ENCODE measurements around the gene CASKIN2. TPM values are rescaled to one million over a fixed set of nuclear protein-coding genes. Genes with fewer than 3 reads are reported as not detected.
A peak's percentile ranks its signal among the peaks of the same experiment; 100 is the strongest.

Gene CASKIN2
- total and polyA plus RNA-seq, 2 of the 4 experiments (the other 2 are of a cell fraction): 2.9 to 6.9 TPM

DNA sequence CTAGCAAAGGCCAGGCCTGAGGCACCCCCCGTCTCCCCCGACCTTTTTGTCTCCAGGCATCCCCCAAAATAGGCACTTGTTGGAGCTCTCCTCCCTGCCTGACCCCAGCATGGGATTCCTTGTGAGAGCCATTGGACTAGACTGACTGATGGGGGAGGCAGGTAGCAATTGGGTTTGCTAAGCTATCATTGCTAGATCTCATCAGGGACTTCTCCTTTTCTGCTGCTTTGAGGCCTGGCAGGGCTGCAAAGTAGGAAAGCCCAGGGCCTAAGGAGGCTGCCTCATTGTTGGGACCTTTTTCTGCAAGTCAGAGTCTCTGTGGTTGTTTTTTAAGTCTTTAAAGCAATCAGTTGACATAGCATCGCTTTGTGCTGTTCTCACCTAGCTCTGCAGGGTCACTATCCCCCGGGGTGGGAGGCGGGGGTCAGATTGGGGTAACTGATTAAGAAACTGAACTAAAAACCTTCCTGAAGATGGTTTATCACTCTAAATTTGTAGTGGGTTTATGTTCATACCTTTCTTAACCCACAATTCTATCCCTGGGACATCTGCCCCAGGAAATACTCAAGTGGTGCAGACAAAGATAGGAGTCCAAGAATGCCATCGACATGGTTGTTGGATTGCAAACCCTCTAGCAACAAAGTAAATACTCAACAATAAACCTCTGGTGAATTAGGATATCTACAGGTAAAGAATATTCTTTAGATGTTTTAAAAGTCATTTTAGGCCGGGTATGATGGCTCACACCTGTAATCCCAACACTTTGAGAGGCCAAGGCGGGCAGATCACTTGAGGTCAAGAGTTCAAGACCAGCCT lies 38.2 kb upstream of the CASKIN2 start:
- dilution Hi-C loops (cut with HindIII; ENCODE audit: low sequenced_read_pairs, unreplicated experiment): no loop called here
- CTCF ChIA-PET: interaction anchor here (0.6 to 1.2 kb wide), 2 partner anchors 17 to 37 kb away, joined by 3 read pairs; partner anchors contain the start of gene TSEN54

More for the DNA sequence above, 38.2 kb upstream of the CASKIN2 start:
- no peak overlapping the region for H2BK5ac ChIP-seq (ENCODE audit: low read depth, low read length, poor library complexity, severe bottlenecking)
- H2AK5ac ChIP-seq (ENCODE audit: low read depth, low read length): no peak overlapping the region
- H3K4me3 ChIP-seq (ENCODE audit: insufficient read depth, low read depth, low read length): no peak overlapping the region
- no peak overlapping the region; the same call in 1 of the 2 replicates for H3K4me2 ChIP-seq (ENCODE audit: low read depth, low read length)
- H2AK9ac ChIP-seq (replicated peaks; ENCODE audit: low read depth, low read length, poor library complexity): peak overlapping the region; percentile 69
- POLR2A ChIA-PET (ENCODE audit: unreplicated experiment): no interaction called here
- TF ChIP-seq, protein P1, sequence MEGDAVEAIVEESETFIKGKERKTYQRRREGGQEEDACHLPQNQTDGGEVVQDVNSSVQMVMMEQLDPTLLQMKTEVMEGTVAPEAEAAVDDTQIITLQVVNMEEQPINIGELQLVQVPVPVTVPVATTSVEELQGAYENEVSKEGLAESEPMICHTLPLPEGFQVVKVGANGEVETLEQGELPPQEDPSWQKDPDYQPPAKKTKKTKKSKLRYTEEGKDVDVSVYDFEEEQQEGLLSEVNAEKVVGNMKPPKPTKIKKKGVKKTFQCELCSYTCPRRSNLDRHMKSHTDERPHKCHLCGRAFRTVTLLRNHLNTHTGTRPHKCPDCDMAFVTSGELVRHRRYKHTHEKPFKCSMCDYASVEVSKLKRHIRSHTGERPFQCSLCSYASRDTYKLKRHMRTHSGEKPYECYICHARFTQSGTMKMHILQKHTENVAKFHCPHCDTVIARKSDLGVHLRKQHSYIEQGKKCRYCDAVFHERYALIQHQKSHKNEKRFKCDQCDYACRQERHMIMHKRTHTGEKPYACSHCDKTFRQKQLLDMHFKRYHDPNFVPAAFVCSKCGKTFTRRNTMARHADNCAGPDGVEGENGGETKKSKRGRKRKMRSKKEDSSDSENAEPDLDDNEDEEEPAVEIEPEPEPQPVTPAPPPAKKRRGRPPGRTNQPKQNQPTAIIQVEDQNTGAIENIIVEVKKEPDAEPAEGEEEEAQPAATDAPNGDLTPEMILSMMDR (conservative IDR thresholded peaks at IDR 0.05; ENCODE audit: low read depth, low read length): no peak
- TF ChIP-seq CEBPB (IDR thresholded peaks at IDR 0.05; ENCODE audit: low read depth, low read length): no peak
- TF ChIP-seq RFX5 (IDR thresholded peaks at IDR 0.05; ENCODE audit: low read depth, low read length): no peak
- TF ChIP-seq POLR2A (IDR thresholded peaks at IDR 0.05; ENCODE audit: low read depth, low read length): no peak
- TF ChIP-seq CHD1 (IDR thresholded peaks at IDR 0.05; ENCODE audit: low read depth, low read length): no peak
- H3K4me1 ChIP-seq (ENCODE audit: control insufficient read depth, insufficient read depth, low read length): peaks cover 11% of the 10 kb centered on the region
- 0 out of 2 replicates have a peak overlapping the region, but pooled peaks have one; percentile 13 for H3K23ac ChIP-seq (ENCODE audit: low read depth, low read length)
- no peak overlapping the region for H3K56ac ChIP-seq (ENCODE audit: extremely low read depth, insufficient read depth, low read length)
- H3K9me1 ChIP-seq (ENCODE audit: insufficient read depth, low read length): peaks cover 11% of the 10 kb centered on the region; the same call in 1 of the 2 replicates
- H3K27me3 ChIP-seq (ENCODE audit: control insufficient read depth, insufficient read depth, low read length): peaks cover 10% of the 10 kb centered on the region
- no peak overlapping the region for H3K9ac ChIP-seq (ENCODE audit: low read depth, low read length)
- H2BK15ac ChIP-seq (ENCODE audit: low read depth, low read length): no peak overlapping the region
- no TSS peak for BruUV-seq (replicated peaks)
- DNase-seq (no peak), ATAC-seq (ENCODE audit: low read depth) (no peak; the same call in 1 of the 2 replicates)
- peak overlapping the region; percentile 61 for H3K4ac ChIP-seq (ENCODE audit: low read depth, low read length)
- peak overlapping the region; percentile 10; the same call in 1 of the 2 replicates for H4K91ac ChIP-seq (ENCODE audit: insufficient read depth, low read depth, low read length)
- in situ Hi-C loops (cut with MboI; ENCODE audit: low sequenced_read_pairs) (no loop called here), intact Hi-C loops (cut with micrococcal nuclease) (no loop called here)
- peak overlapping the region; percentile 21 for H2BK20ac ChIP-seq (ENCODE audit: low read depth, low read length)
- no peaks in the 10 kb centered on the region for H3K9me3 ChIP-seq (ENCODE audit: control insufficient read depth, insufficient read depth, low read length)
- peak overlapping the region in 1 of 2 experiments; percentile 18; a peak in 1 of 4 replicates for H4K8ac ChIP-seq (ENCODE audit: low read depth in 2 of 2, low read length in 2 of 2)
- H3K14ac ChIP-seq (replicated peaks; ENCODE audit: low read depth, low read length): no peak overlapping the region
- peak overlapping the region; percentile 13 for H2BK120ac ChIP-seq (ENCODE audit: low read depth, low read length)
- no peaks in the 10 kb centered on the region for H3K36me3 ChIP-seq (ENCODE audit: control insufficient read depth, insufficient read depth, low read length)
- WGBS, 2 experiments (ENCODE audit: extremely low coverage in 2 of 2, insufficient read length in 1 of 2): no CpG with 5 or more reads among the region's 8 CpGs
- peak overlapping the region; percentile 32; the same call in 1 of the 2 replicates for H3K27ac ChIP-seq (ENCODE audit: insufficient read depth, low read length)
- H3K79me1 ChIP-seq (ENCODE audit: low read depth in 1 of 2, low read length in 2 of 2): no peaks in the 10 kb centered on the region
- peak overlapping the region; percentile 87 for H2AFZ ChIP-seq (replicated peaks; ENCODE audit: low read length, poor library complexity)
- no peaks in the 10 kb centered on the region for H4K20me1 ChIP-seq (ENCODE audit: insufficient read depth, low read length)
- peak overlapping the region; percentile 54; the same call in 1 of the 2 replicates for H3K18ac ChIP-seq (ENCODE audit: low read depth, low read length)
- no peak overlapping the region; the same call in 1 of the 2 replicates for H4K5ac ChIP-seq (ENCODE audit: low read depth, low read length)

Measured in IMR-90 (cell line).